Thymus (tissue), 11 donors: ENCODE measurements around the gene C1orf87. TPM values are rescaled to one million over a fixed set of nuclear protein-coding genes. Genes with fewer than 3 reads are reported as not detected.

Source experiments
- DNase-seq, 9 donors: peaks; one replicate each; pipeline ENCODE4 v3.0.0-alpha.2; 2013; ENCODE audit warnings: low spot score in 9 of 9, low read depth in 6 of 9, missing footprints in 1 of 9
- H3K27ac ChIP-seq, 2 donors: one replicate each; pipeline ENCODE4 v1.5.1; 2013; ENCODE audit warnings: control low read depth in 1 of 2, low read depth in 1 of 2, low read length in 1 of 2, mild to moderate bottlenecking in 1 of 2, moderate library complexity in 1 of 2
- H3K27me3 ChIP-seq, 2 donors: one replicate each; pipeline ENCODE4 v1.5.1; 2013; ENCODE audit warnings: low read length in 1 of 2; ENCODE audit not compliant: control insufficient read depth in 2 of 2, insufficient read depth in 1 of 2
- H3K36me3 ChIP-seq, 2 donors: one replicate each; pipeline ENCODE4 v1.5.1; 2013; ENCODE audit warnings: low read length in 1 of 2, mild to moderate bottlenecking in 1 of 2, moderate library complexity in 1 of 2; ENCODE audit not compliant: control insufficient read depth in 2 of 2, insufficient read depth in 2 of 2
- H3K4me1 ChIP-seq, 2 donors: one replicate each; pipeline ENCODE4 v1.5.1; 2013; ENCODE audit warnings: low read length in 2 of 2; ENCODE audit not compliant: control insufficient read depth in 2 of 2, insufficient read depth in 2 of 2
- H3K4me3 ChIP-seq, 2 donors: one replicate each; pipeline ENCODE4 v1.5.1; 2013; ENCODE audit warnings: low read length in 2 of 2, control low read depth in 1 of 2, mild to moderate bottlenecking in 1 of 2
- H3K9me3 ChIP-seq, 2 donors: one replicate each; pipeline ENCODE4 v1.5.1; 2013; ENCODE audit warnings: low read length in 1 of 2, mild to moderate bottlenecking in 1 of 2; ENCODE audit not compliant: control insufficient read depth in 2 of 2, insufficient read depth in 1 of 2
- WGBS: extraction: QIAGEN DNeasy Blood & Tissue Kit; methylation state at CpG from one replicate; pipeline ENCODE4 v1.1.7; 2013; 5-methylcytosine and 5-hydroxymethylcytosine counted together
- polyA plus RNA-seq: library from polyadenylated mRNA; stranded (reverse); fragments of 200-250 nt; gene quantifications from one replicate; pipeline ENCODE4 v1.2.3, GENCODE V29; 2013
- total RNA-seq: library from RNA; stranded (reverse); fragments of 120-200 nt; gene quantifications from one replicate; pipeline ENCODE4 v1.2.4, GENCODE V29; 2013
- donor health status: healthy.

Gene C1orf87
- total and polyA plus RNA-seq, 2 donors = 0.09 to 0.11 TPM

DNA sequence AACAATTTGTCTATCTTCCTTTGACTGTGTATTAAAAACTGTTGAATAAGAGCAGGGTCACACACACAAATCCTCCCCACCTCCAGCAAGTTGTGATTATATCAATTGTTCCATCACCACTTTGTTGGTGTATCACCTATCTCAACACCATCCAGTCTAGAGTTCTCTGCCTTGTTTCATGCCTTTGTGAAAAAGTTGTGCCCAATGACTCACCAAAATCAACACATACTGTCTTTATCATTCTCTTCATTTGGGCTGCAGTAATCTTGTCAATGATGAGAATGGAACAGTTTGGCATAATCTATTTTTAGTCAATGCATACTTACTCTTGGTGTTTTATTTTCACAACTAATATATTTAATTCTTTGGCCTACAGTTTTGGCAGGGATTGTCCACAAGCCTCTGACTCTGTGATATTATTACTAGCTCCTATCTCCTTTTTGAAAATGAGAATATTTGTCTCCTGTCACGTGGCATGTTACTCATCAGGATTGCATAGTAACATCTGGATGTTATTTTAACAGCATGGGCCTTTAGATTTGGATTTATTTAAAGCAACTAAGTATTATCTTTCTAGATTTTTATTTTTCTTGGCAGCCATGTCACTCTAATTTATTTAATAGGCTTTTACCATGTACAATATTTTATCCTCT lies 5.1 kb downstream of the C1orf87 start:
- WGBS = 85% methylated on average over 1 of the region's 1 CpG
- H3K4me3 ChIP-seq = no peak overlapping the region
- peaks cover 0 to 1% of the 10 kb centered on the region in 2 donors for H3K4me1 ChIP-seq
- no peaks in the 10 kb centered on the region for H3K36me3 ChIP-seq
- DNase-seq = no peak
- H3K27me3 ChIP-seq = peaks cover 3 to 12% of the 10 kb centered on the region in 2 donors
- H3K9me3 ChIP-seq = no peaks in the 10 kb centered on the region
- no peak overlapping the region for H3K27ac ChIP-seq

DNA sequence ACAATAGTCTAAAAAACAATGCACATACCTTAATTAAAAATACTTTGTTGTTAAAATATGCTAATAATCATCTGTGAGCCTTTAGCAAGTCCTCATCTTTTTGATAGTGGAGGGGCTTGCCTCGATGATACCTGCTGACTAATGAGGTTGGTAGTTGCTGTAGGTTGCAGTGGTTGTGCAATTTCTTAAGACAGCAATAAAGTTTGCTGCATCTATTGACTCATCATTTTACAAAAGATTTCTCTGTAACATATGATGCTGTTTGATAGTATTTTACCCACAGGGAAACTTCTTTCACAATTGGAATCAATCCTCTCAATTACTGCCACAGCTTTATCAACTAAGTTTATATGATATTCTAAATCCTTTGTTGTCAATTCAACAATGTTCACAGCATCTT lies 7.6 kb downstream of the C1orf87 start:
- 85% methylated on average over 1 of the region's 1 CpG for WGBS
- Histone ChIP-seq H3K4me3 (no peak overlapping the region), H3K27ac (no peak overlapping the region), H3K4me1 (no peaks in the 10 kb centered on the region), H3K9me3 (no peaks in the 10 kb centered on the region), H3K36me3 (no peaks in the 10 kb centered on the region), H3K27me3 (no peaks in the 10 kb centered on the region)
- no peak for DNase-seq

DNA sequence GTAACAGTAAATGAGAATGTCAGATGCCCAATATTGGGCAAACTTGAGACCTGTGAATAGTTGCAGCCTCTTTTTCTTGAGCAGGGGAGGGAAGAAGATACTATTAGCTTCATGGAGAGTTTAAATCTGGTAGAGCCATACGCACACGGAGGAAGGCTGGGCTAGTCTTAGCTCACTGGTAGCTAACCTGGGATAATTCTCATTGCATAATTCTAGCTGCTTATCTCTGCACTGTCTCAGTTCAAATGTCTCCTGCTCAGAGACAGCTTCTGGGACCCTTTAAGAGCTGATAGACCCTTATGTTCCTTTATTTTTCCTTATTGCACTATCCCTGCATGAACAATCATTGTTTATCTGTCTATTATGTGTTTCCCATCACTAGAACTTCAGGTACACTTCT lies 8.4 kb downstream of the C1orf87 start:
- H3K4me3 ChIP-seq = no peak overlapping the region
- 99% methylated on average over 2 of the region's 2 CpGs for WGBS
- no peaks in the 10 kb centered on the region for H3K27me3 ChIP-seq
- H3K9me3 ChIP-seq = no peaks in the 10 kb centered on the region
- no peaks in the 10 kb centered on the region for H3K4me1 ChIP-seq
- no peak overlapping the region for H3K27ac ChIP-seq
- DNase-seq = peak in 1 of 9 donors; percentile 2
- H3K36me3 ChIP-seq = no peaks in the 10 kb centered on the region

DNA sequence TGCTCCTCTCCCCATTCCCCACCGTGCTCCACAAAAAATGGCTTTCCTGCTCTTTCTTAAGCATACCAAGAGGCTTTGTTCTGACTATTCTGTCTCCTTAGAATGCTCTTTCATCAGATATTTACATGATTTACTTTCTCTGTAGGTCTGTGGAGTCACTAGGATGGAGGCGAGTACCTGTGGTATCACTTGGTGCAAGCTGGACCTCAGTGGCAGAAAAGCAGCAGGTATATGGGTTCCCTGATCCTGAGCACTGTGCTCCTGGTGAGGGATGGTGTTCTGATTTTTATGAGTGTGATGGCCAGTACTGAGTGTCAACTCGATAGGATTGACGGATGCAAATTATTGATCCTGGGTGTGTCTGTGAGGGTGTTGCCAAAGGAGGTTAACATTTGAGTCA lies 10.0 kb downstream of the C1orf87 start:
- no peak overlapping the region for H3K27ac ChIP-seq
- whole genome bisulfite sequencing = 91% methylated on average over 4 of the region's 4 CpGs
- H3K4me3 ChIP-seq = no peak overlapping the region
- no peaks in the 10 kb centered on the region for H3K4me1 ChIP-seq
- DNase-seq = peak in 1 of 9 donors; percentile 5
- H3K36me3 ChIP-seq = no peaks in the 10 kb centered on the region
- no peaks in the 10 kb centered on the region for H3K9me3 ChIP-seq
- no peaks in the 10 kb centered on the region for H3K27me3 ChIP-seq

DNA sequence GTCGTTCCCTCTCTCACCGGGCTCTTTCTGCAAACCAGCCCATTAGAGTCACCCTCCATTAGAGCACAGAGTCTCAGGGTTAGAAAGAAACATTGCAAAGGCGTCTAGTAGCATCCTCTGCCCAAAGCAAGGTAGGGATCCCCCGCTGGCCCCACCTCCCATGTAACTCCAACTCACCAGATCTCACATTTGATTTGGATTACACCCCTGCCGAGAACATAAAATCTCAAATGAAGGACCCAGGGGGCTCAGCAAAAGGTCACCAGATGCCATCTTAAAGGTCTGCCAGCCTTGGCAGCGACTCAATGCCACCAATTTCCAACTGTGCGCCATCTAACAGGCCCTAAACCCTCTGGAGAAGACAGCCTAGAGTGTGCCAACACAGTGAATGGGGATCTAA lies 14.1 kb downstream of the C1orf87 start:
- no peaks in the 10 kb centered on the region for H3K36me3 ChIP-seq
- no peak overlapping the region for H3K27ac ChIP-seq
- no peaks in the 10 kb centered on the region for H3K4me1 ChIP-seq
- H3K9me3 ChIP-seq = no peaks in the 10 kb centered on the region
- DNase-seq = no peak
- WGBS = 97% methylated on average over 7 of the region's 7 CpGs
- H3K4me3 ChIP-seq = no peak overlapping the region
- H3K27me3 ChIP-seq = no peaks in the 10 kb centered on the region

DNA sequence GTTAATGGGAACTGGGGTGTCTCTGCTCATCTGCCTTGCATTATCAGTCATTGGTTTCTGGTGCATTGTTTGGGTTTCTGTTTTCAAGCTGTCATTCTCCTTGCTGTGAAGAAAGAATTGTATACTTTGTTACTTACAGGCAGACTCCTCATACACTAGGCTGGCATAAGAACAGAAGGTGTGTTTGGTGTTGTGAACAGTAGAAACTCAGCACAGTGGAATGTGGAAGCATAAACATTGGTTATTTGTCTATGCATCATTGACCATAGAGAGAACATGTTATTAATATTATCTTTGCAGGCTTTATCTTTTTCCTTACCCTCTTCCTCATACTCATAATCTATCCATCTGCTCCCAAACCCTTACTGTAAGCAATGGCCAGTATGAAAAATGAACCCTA lies 18.2 kb downstream of the C1orf87 start:
- no peaks in the 10 kb centered on the region for H3K27me3 ChIP-seq
- H3K9me3 ChIP-seq = no peaks in the 10 kb centered on the region
- no peak overlapping the region for H3K4me3 ChIP-seq
- no peaks in the 10 kb centered on the region for H3K4me1 ChIP-seq
- H3K27ac ChIP-seq = no peak overlapping the region
- DNase-seq = no peak
- H3K36me3 ChIP-seq = no peaks in the 10 kb centered on the region

DNA sequence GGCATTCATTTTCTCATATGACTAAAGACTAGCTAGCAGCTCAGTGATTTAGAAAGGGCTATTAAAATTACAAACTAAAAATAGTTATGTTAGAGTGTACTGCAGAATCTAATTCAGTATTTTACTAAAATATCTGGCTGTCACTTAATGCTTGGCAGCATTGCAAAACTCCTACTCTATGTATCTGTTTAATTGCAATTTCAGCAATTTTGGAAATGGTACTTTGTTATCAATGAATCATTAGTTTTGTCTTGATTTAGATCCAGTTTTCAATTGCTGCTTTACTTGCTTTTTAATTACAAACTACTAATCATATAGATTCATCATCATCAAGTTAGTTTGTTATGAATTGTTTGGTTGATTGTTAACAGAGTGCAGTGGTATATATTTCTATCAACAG lies 19.2 kb downstream of the C1orf87 start:
- Histone ChIP-seq H3K27ac (no peak overlapping the region), H3K9me3 (no peaks in the 10 kb centered on the region), H3K27me3 (no peaks in the 10 kb centered on the region), H3K4me1 (no peaks in the 10 kb centered on the region), H3K36me3 (no peaks in the 10 kb centered on the region), H3K4me3 (no peak overlapping the region)
- no peak for DNase-seq

DNA sequence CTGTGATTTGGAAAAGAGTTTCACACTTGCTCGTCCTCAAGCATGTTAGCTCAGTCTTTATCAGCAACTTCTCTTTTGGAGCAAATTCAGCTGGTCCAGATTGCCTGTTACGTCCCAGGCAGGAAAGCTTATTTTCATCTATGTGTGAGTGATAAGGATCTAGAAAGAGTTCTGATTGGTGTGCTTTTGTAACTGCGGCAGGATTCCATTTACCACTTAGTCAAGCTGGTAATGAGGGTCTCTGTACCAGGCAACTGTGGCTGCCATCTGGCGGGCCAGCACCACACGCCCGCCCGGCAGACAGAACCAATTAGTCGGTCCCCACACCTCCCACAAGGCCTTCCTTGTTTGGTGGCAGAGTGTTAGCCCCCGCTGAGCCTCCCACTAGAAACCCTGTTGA lies 21.0 kb downstream of the C1orf87 start:
- Histone ChIP-seq H3K27me3 (no peaks in the 10 kb centered on the region), H3K4me1 (no peaks in the 10 kb centered on the region), H3K4me3 (no peak overlapping the region), H3K27ac (no peak overlapping the region), H3K9me3 (no peaks in the 10 kb centered on the region), H3K36me3 (no peaks in the 10 kb centered on the region)
- WGBS = 92% methylated on average over 9 of the region's 9 CpGs
- DNase-seq = no peak

DNA sequence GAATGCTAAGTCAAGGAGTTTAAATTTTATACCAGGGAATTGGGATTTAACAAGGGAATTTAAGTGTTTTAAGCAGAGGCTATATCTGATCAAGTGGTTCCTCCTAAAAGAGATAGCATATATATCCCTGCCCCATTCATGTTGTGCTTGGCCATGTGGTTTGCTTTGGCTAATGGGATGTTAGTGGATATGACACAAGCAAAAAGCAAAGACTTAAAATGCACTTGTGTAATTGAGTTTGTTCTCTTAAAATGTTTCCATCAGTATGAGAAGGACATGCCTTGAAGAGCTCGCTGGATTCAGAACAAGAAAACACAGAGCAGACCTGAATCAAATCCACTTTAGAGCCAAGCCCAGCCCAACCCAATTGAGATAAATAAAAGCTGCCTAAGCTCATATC lies 22.4 kb downstream of the C1orf87 start:
- no peaks in the 10 kb centered on the region for H3K36me3 ChIP-seq
- no peaks in the 10 kb centered on the region for H3K4me1 ChIP-seq
- H3K4me3 ChIP-seq = no peak overlapping the region
- H3K27ac ChIP-seq = no peak overlapping the region
- no peaks in the 10 kb centered on the region for H3K27me3 ChIP-seq
- 89% methylated on average over 1 of the region's 1 CpG for WGBS
- no peaks in the 10 kb centered on the region for H3K9me3 ChIP-seq
- DNase-seq = no peak

DNA sequence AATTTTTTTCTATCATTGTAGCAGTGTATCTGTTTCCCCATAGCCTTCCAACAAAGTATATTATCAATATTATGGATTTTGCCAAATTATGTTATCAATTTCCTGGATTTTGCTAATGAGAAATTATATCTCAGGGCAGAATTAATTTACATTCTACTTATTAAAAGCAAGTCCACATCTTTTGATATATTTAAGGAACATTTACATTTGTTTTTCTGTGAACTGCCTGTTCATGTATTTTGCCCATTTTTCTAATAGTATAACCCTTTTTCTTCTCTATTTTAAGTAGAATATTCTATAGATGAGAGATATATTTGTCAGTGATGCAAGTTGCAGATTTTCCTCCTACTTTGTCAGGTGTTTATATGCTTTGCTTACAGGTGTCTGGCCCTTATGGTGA lies 24.4 kb downstream of the C1orf87 start:
- H3K36me3 ChIP-seq = no peaks in the 10 kb centered on the region
- no peak overlapping the region for H3K4me3 ChIP-seq

More for the DNA sequence above, 24.4 kb downstream of the C1orf87 start:
- no peak for DNase-seq
- Histone ChIP-seq H3K4me1 (no peaks in the 10 kb centered on the region), H3K27ac (no peak overlapping the region), H3K27me3 (no peaks in the 10 kb centered on the region), H3K9me3 (no peaks in the 10 kb centered on the region)
